Muscle layer of duodenum (tissue), 2 donors: ENCODE measurements around the gene YAP1.

Experiments
- H3K27ac ChIP-seq: one replicate; pipeline ENCODE4 v1.7.0; 2013; ENCODE audit warnings: mild to moderate bottlenecking, low read length
- H3K27me3 ChIP-seq: one replicate; pipeline ENCODE4 v1.7.0; 2013; ENCODE audit warnings: low read depth, mild to moderate bottlenecking, control low read depth, low read length
- H3K36me3 ChIP-seq, 2 donors: one replicate each; pipeline ENCODE4 v1.7.0; 2013; ENCODE audit warnings: low read length in 2 of 2, control low read depth in 1 of 2, mild to moderate bottlenecking in 1 of 2; ENCODE audit not compliant: insufficient read depth in 2 of 2, control insufficient read depth in 1 of 2
- H3K4me1 ChIP-seq, 2 donors: one replicate each; pipeline ENCODE4 v1.7.0; 2013; ENCODE audit warnings: low read length in 2 of 2, mild to moderate bottlenecking in 2 of 2, control low read depth in 1 of 2, moderate library complexity in 1 of 2; ENCODE audit not compliant: insufficient read depth in 2 of 2, control insufficient read depth in 1 of 2
- H3K4me3 ChIP-seq, 2 donors: one replicate each; pipeline ENCODE4 v1.7.0; 2013; ENCODE audit warnings: low read length in 2 of 2, low read depth in 1 of 2, mild to moderate bottlenecking in 1 of 2
- H3K9me3 ChIP-seq, 2 donors: one replicate each; pipeline ENCODE4 v1.7.0; 2013; ENCODE audit warnings: low read length in 2 of 2, control low read depth in 1 of 2, mild to moderate bottlenecking in 1 of 2; ENCODE audit not compliant: control insufficient read depth in 1 of 2
- donor health status: healthy.

Gene YAP1

GRCh38 chr11:102144357-102145355 is 34.4 kb downstream of the YAP1 start:
- Histone ChIP-seq H3K27me3 (no peaks in the 10 kb centered on the region), H3K9me3 (no peaks in the 10 kb centered on the region), H3K4me1 (peaks cover 0 to 17% of the 10 kb centered on the region in 2 donors), H3K4me3 (no peak overlapping the region), H3K36me3 (no peaks in the 10 kb centered on the region), H3K27ac (no peak overlapping the region)

GRCh38 chr11:102147015-102147414 is 36.8 kb downstream of the YAP1 start:
- H3K36me3 ChIP-seq, result no peaks in the 10 kb centered on the region
- H3K4me1 ChIP-seq, result peaks cover 0 to 22% of the 10 kb centered on the region in 2 donors
- no peak overlapping the region for H3K4me3 ChIP-seq
- no peaks in the 10 kb centered on the region for H3K27me3 ChIP-seq
- H3K27ac ChIP-seq, result no peak overlapping the region
- no peaks in the 10 kb centered on the region for H3K9me3 ChIP-seq

GRCh38 chr11:102147632-102148031 is 37.4 kb downstream of the YAP1 start:
- Histone ChIP-seq H3K4me3 (no peak overlapping the region), H3K4me1 (peaks cover 0 to 22% of the 10 kb centered on the region in 2 donors), H3K27me3 (no peaks in the 10 kb centered on the region), H3K9me3 (no peaks in the 10 kb centered on the region), H3K27ac (no peak overlapping the region), H3K36me3 (no peaks in the 10 kb centered on the region)

- Histone ChIP-seq H3K36me3 (no peaks in the 10 kb centered on the region), H3K4me1 (peaks cover 0 to 22% of the 10 kb centered on the region in 2 donors), H3K9me3 (no peaks in the 10 kb centered on the region), H3K27ac (no peak overlapping the region), H3K4me3 (no peak overlapping the region), H3K27me3 (no peaks in the 10 kb centered on the region)
Observed at GRCh38 chr11:102148059-102148458, 37.8 kb downstream of the YAP1 start.

- Histone ChIP-seq H3K27me3 (no peaks in the 10 kb centered on the region), H3K36me3 (no peaks in the 10 kb centered on the region), H3K4me3 (no peak overlapping the region), H3K27ac (no peak overlapping the region), H3K9me3 (no peaks in the 10 kb centered on the region), H3K4me1 (peaks cover 0 to 18% of the 10 kb centered on the region in 2 donors)
Observed at GRCh38 chr11:102151784-102152525, 41.7 kb downstream of the YAP1 start.

GRCh38 chr11:102153082-102153481 is 42.8 kb downstream of the YAP1 start:
- H3K27ac ChIP-seq, result no peak overlapping the region
- peaks cover 5 to 26% of the 10 kb centered on the region in 2 donors for H3K4me1 ChIP-seq
- H3K36me3 ChIP-seq, result no peaks in the 10 kb centered on the region
- no peaks in the 10 kb centered on the region for H3K27me3 ChIP-seq
- H3K4me3 ChIP-seq, result no peak overlapping the region
- no peaks in the 10 kb centered on the region for H3K9me3 ChIP-seq

- H3K27ac ChIP-seq, result peak overlapping the region; percentile 20
- no peak overlapping the region for H3K4me3 ChIP-seq
- H3K36me3 ChIP-seq, result no peaks in the 10 kb centered on the region
- H3K9me3 ChIP-seq, result no peaks in the 10 kb centered on the region
- peaks cover 8 to 34% of the 10 kb centered on the region in 2 donors for H3K4me1 ChIP-seq
- H3K27me3 ChIP-seq, result no peaks in the 10 kb centered on the region
Observed at GRCh38 chr11:102154806-102155205, 44.6 kb downstream of the YAP1 start.

GRCh38 chr11:102155676-102156075 is 45.4 kb downstream of the YAP1 start:
- Histone ChIP-seq H3K4me1 (peaks cover 8 to 34% of the 10 kb centered on the region in 2 donors), H3K9me3 (no peaks in the 10 kb centered on the region), H3K27me3 (no peaks in the 10 kb centered on the region), H3K4me3 (no peak overlapping the region), H3K27ac (no peak overlapping the region), H3K36me3 (no peaks in the 10 kb centered on the region)

GRCh38 chr11:102157219-102157618 is 47.0 kb downstream of the YAP1 start:
- Histone ChIP-seq H3K27ac (no peak overlapping the region), H3K4me1 (peaks cover 8 to 26% of the 10 kb centered on the region in 2 donors)

GRCh38 chr11:102158164-102158735 is 48.0 kb downstream of the YAP1 start:
- Histone ChIP-seq H3K4me1 (peaks cover 8 to 26% of the 10 kb centered on the region in 2 donors), H3K27ac (no peak overlapping the region)

More at GRCh38 chr11:102157219-102157618, 47.0 kb downstream of the YAP1 start:
- no peaks in the 10 kb centered on the region for H3K9me3 ChIP-seq
- H3K4me3 ChIP-seq, result no peak overlapping the region
- H3K27me3 ChIP-seq, result no peaks in the 10 kb centered on the region
- H3K36me3 ChIP-seq, result peaks cover 0 to 1% of the 10 kb centered on the region in 2 donors

GRCh38 chr11:102163368-102163767 is 53.1 kb downstream of the YAP1 start:
- Histone ChIP-seq H3K27ac (no peak overlapping the region), H3K27me3 (no peaks in the 10 kb centered on the region), H3K36me3 (peaks cover 9 to 10% of the 10 kb centered on the region in 2 donors), H3K4me1 (peaks cover under 1 to 6% of the 10 kb centered on the region in 2 donors), H3K9me3 (no peaks in the 10 kb centered on the region), H3K4me3 (no peak overlapping the region)

More at GRCh38 chr11:102158164-102158735, 48.0 kb downstream of the YAP1 start:
- H3K36me3 ChIP-seq, result peaks cover 6 to 7% of the 10 kb centered on the region in 2 donors
- no peaks in the 10 kb centered on the region for H3K27me3 ChIP-seq
- H3K4me3 ChIP-seq, result no peak overlapping the region
- no peaks in the 10 kb centered on the region for H3K9me3 ChIP-seq
